Measurements from ENCODE around the gene TMEM238.
"Not testable (repeated sequence)": the region's sequence is repeated elsewhere in the genome, so short reads cannot be mapped to it uniquely, and the experiment has no call there.

The TMEM238 gene

GRCh38 chr19:55333870-55334269, 50.2 kb downstream of the TMEM238 start:
- Histone ChIP-seq H3K9me3 (ENCODE audit: severe bottlenecking) (no peaks in the 10 kb centered on the region), H3K4me3 (ENCODE audit: low read depth, low read length) (no peak overlapping the region), H3K27me3 (ENCODE audit: insufficient read depth, low read depth, severe bottlenecking) (no peaks in the 10 kb centered on the region), H3K27ac (no peak overlapping the region), H3K36me3 (no peaks in the 10 kb centered on the region)
- no peak for TF ChIP-seq CTCF (IDR thresholded peaks at IDR 0.05; ENCODE audit: low read depth, low read length)
- DNase-seq = no peak

- not testable (repeated sequence) for H3K27ac ChIP-seq; H3K27me3 ChIP-seq (ENCODE audit: insufficient read depth, low read depth, severe bottlenecking); DNase-seq; H3K9me3 ChIP-seq (ENCODE audit: severe bottlenecking); H3K36me3 ChIP-seq; H3K4me3 ChIP-seq (ENCODE audit: low read depth, low read length)
These were observed 54.3 kb downstream of the TMEM238 start for GRCh38 chr19:55329791-55330190.
